ENCODE results near the gene SPSB3. TPM values are rescaled to one million over a fixed set of nuclear protein-coding genes. Genes with fewer than 3 reads are reported as not detected.

SPSB3 gene
- total and polyA plus RNA-seq, 2 of the 13 experiments (the other 11 are each of a cell fraction or from before 2014, with no cell fraction given): 13.2 to 21.9 TPM

DNA sequence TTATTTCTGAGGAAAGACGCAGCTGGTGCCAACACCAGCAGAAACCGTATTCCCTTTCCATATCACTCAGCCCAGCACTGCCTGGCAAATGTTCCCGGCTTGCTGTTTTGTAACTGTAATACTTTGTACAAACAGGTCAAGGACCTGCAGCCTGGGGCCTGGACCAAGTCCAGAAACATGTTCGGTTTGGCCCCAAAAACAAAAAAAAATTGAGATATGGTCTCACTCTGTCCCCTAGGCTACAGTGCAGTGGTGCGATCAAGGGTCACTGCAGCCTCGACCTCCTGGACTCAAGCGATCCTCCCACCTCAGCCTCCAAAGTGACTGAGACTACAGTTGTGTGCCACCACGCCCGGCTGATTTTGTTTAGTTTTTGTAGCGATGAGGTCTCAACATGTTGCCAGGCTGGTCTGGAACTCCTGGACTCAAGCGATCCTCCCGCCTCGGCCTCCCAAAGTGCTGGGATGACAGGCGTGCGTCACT lies 43.1 kb upstream of the SPSB3 start:
- DNase-seq (ENCODE audit: low spot score) (peak; percentile 64), FAIRE-seq (peak; percentile 92), ATAC-seq (peak; percentile 29)
- H3K9me3 ChIP-seq (ENCODE audit: low read length): no peaks in the 10 kb centered on the region
- peaks cover 11 to 23% of the 10 kb centered on the region in 2 experiments; a peak in 4 of 5 replicates for H3K36me3 ChIP-seq (replicated peaks in 1 of 2; ENCODE audit: control insufficient read depth in 1 of 2, insufficient read depth in 2 of 2, low read length in 2 of 2)
- peaks cover 39% of the 10 kb centered on the region for H3K4me1 ChIP-seq (ENCODE audit: insufficient read depth, low read length)
- H3K4me3 ChIP-seq (replicated peaks in 1 of 3; ENCODE audit: insufficient read depth in 1 of 3, low read depth in 2 of 3, low read length in 3 of 3): peak overlapping the region; percentile 53 to 92 (median 72)
- H3K79me2 ChIP-seq (ENCODE audit: insufficient read depth, low read length): peaks cover 49% of the 10 kb centered on the region
- H2AFZ ChIP-seq (ENCODE audit: low read length): no peak overlapping the region
- in situ Hi-C loops (cut with HindIII; ENCODE audit: extremely low pct_ligation_motif_present, low pct_unique_long_range_greater_than_20kb) (no loop called here), intact Hi-C loops (cut with micrococcal nuclease; ENCODE audit: unreplicated experiment) (loop anchor here (5.0 kb wide), 1 partner anchor 43 kb away; the partner anchor contains the start of genes NUBP2 and SPSB3)
- peak overlapping the region; percentile 71 for H3K9ac ChIP-seq (ENCODE audit: insufficient read depth, low read depth, low read length)
- H4K20me1 ChIP-seq (ENCODE audit: insufficient read depth, low read length): peaks cover 5% of the 10 kb centered on the region; the same call in 1 of the 2 replicates
- peak overlapping the region; percentile 73 for H3K27ac ChIP-seq (ENCODE audit: extremely low read length, insufficient read depth, low read length)
- ChIA-PET POLR2A (interaction anchor here (1.0 to 5.7 kb wide), 10 partner anchors 8 to 139 kb away, joined by 3 to 49 read pairs (median 8); partner anchors contain the start of genes EME2, IGFALS, MRPS34 and NUBP2), CTCF (ENCODE audit: low intra/inter-chr PET ratio, low total read pairs) (no interaction called here)
- H3K4me2 ChIP-seq (ENCODE audit: low read depth, low read length): peak overlapping the region; percentile 81
- WGBS (ENCODE audit: low lambda C conversion rate): 0% methylated on average over 14 of the region's 15 CpGs
- no peaks in the 10 kb centered on the region; a peak in 1 of 5 replicates for H3K27me3 ChIP-seq (ENCODE audit: control insufficient read depth in 1 of 2, insufficient read depth in 2 of 2, low read length in 2 of 2)
- TSS peak; percentile 51 for BruUV-seq (replicated peaks)
- TF ChIP-seq ZNF709 (CRISPR knock-in tag; IDR thresholded peaks at IDR 0.05) (peak; percentile 36; the same call in 1 of the 2 replicates), SSRP1 (CRISPR knock-in tag; IDR thresholded peaks at IDR 0.05) (no peak), TEAD3 (CRISPR knock-in tag; optimal IDR thresholded peaks at IDR 0.05; ENCODE audit: borderline replicate concordance) (peak; percentile 23), PHF21A (CRISPR knock-in tag; IDR thresholded peaks at IDR 0.05) (peak; percentile 88), HOXA3 (CRISPR knock-in tag; IDR thresholded peaks at IDR 0.05) (peak; percentile 58), NR2F6 (IDR thresholded peaks at IDR 0.05) (peak; percentile 83), NR2F6 (CRISPR knock-in tag; IDR thresholded peaks at IDR 0.05) (peak; percentile 87), SALL2 (CRISPR knock-in tag; IDR thresholded peaks at IDR 0.05) (no peak)
- TF ChIP-seq, protein P1, sequence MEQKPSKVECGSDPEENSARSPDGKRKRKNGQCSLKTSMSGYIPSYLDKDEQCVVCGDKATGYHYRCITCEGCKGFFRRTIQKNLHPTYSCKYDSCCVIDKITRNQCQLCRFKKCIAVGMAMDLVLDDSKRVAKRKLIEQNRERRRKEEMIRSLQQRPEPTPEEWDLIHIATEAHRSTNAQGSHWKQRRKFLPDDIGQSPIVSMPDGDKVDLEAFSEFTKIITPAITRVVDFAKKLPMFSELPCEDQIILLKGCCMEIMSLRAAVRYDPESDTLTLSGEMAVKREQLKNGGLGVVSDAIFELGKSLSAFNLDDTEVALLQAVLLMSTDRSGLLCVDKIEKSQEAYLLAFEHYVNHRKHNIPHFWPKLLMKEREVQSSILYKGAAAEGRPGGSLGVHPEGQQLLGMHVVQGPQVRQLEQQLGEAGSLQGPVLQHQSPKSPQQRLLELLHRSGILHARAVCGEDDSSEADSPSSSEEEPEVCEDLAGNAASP (CRISPR knock-in tag; IDR thresholded peaks at IDR 0.05; ENCODE audit: borderline replicate concordance): no peak; the same call in 1 of the 2 replicates
- TF ChIP-seq, protein P2, sequence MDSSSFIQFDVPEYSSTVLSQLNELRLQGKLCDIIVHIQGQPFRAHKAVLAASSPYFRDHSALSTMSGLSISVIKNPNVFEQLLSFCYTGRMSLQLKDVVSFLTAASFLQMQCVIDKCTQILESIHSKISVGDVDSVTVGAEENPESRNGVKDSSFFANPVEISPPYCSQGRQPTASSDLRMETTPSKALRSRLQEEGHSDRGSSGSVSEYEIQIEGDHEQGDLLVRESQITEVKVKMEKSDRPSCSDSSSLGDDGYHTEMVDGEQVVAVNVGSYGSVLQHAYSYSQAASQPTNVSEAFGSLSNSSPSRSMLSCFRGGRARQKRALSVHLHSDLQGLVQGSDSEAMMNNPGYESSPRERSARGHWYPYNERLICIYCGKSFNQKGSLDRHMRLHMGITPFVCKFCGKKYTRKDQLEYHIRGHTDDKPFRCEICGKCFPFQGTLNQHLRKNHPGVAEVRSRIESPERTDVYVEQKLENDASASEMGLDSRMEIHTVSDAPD (CRISPR knock-in tag; IDR thresholded peaks at IDR 0.05): peak; percentile 35
- TF ChIP-seq, protein P3, sequence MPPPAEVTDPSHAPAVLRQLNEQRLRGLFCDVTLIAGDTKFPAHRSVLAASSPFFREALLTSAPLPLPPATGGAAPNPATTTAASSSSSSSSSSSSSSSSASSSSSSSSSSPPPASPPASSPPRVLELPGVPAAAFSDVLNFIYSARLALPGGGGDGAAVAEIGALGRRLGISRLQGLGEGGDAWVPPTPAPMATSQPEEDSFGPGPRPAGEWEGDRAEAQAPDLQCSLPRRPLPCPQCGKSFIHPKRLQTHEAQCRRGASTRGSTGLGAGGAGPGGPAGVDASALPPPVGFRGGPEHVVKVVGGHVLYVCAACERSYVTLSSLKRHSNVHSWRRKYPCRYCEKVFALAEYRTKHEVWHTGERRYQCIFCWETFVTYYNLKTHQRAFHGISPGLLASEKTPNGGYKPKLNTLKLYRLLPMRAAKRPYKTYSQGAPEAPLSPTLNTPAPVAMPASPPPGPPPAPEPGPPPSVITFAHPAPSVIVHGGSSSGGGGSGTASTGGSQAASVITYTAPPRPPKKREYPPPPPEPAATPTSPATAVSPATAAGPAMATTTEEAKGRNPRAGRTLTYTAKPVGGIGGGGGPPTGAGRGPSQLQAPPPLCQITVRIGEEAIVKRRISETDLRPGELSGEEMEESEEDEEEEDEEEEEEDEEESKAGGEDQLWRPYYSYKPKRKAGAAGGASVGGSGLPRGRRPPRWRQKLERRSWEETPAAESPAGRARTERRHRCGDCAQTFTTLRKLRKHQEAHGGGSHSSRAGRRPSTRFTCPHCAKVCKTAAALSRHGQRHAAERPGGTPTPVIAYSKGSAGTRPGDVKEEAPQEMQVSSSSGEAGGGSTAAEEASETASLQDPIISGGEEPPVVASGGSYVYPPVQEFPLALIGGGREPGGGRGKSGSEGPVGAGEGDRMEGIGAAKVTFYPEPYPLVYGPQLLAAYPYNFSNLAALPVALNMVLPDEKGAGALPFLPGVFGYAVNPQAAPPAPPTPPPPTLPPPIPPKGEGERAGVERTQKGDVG (CRISPR knock-in tag; IDR thresholded peaks at IDR 0.05; ENCODE audit: borderline replicate concordance): 0 out of 2 replicates have a peak, but pooled peaks have one; percentile 13
- TF ChIP-seq, protein P4, sequence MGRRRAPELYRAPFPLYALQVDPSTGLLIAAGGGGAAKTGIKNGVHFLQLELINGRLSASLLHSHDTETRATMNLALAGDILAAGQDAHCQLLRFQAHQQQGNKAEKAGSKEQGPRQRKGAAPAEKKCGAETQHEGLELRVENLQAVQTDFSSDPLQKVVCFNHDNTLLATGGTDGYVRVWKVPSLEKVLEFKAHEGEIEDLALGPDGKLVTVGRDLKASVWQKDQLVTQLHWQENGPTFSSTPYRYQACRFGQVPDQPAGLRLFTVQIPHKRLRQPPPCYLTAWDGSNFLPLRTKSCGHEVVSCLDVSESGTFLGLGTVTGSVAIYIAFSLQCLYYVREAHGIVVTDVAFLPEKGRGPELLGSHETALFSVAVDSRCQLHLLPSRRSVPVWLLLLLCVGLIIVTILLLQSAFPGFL (CRISPR knock-in tag; IDR thresholded peaks at IDR 0.05): no peak
- TF ChIP-seq, protein P5, sequence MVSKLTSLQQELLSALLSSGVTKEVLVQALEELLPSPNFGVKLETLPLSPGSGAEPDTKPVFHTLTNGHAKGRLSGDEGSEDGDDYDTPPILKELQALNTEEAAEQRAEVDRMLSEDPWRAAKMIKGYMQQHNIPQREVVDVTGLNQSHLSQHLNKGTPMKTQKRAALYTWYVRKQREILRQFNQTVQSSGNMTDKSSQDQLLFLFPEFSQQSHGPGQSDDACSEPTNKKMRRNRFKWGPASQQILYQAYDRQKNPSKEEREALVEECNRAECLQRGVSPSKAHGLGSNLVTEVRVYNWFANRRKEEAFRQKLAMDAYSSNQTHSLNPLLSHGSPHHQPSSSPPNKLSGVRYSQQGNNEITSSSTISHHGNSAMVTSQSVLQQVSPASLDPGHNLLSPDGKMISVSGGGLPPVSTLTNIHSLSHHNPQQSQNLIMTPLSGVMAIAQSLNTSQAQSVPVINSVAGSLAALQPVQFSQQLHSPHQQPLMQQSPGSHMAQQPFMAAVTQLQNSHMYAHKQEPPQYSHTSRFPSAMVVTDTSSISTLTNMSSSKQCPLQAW (CRISPR knock-in tag; IDR thresholded peaks at IDR 0.05): peak; percentile 43; the same call in 1 of the 2 replicates

Data from HepG2 (cell line).